Measurements from ENCODE around the gene DYNC1I1.

Gene DYNC1I1

GRCh38 chr7:96136600-96137239 lies 364.4 kb downstream of the DYNC1I1 start:
- DNase-seq (ENCODE audit: low read depth in 3 of 3) = no peak

GRCh38 chr7:96143495-96144259 lies 371.3 kb downstream of the DYNC1I1 start:
- DNase-seq (ENCODE audit: low read depth in 3 of 3) = no peak

- DNase-seq (ENCODE audit: low read depth in 3 of 3) = no peak
Observed at GRCh38 chr7:96144260-96144526, 371.8 kb downstream of the DYNC1I1 start.

Measured in stimulated activated CD4-positive, alpha-beta T cell treated with anti-CD3 and anti-CD28 coated beads, TNF-alpha, amount 100 ng/mL, for 4 hours (primary cell).